PFSK-1 (cell line): ENCODE data around the gene UBE2E1.

Experiments used
- FOXP2 ChIP-seq: optimal IDR thresholded peaks from 2 replicates; pipeline ENCODE3; 2011; ENCODE audit warnings: borderline replicate concordance, control low read depth, inconsistent platforms; ENCODE audit not compliant: insufficient read depth; ENCODE audit errors: extremely low read length, extremely low read depth
- POLR2AphosphoS5 ChIP-seq: IDR thresholded peaks from 2 replicates; pipeline ENCODE4 v1.6.1; 2012; ENCODE audit warnings: low read depth, mild to moderate bottlenecking, control low read depth, low read length, moderate library complexity
- SIN3A ChIP-seq: IDR thresholded peaks from 2 replicates; pipeline ENCODE4 v1.6.1; 2012; ENCODE audit warnings: mild to moderate bottlenecking, low read length, moderate library complexity, borderline replicate concordance; ENCODE audit not compliant: insufficient read depth
- TAF1 ChIP-seq: IDR thresholded peaks from 2 replicates; pipeline ENCODE4 v1.6.1; 2012; ENCODE audit warnings: low read length, control low read depth, borderline replicate concordance; ENCODE audit not compliant: insufficient read depth
- TF ChIP-seq, protein P1 (sequence below), 2 experiments: IDR thresholded peaks; 2 replicates each; pipeline versions ENCODE4 v1.6.1 to v1.8.0; 2011 to 2012; ENCODE audit warnings: low read depth in 2 of 2, low read length in 2 of 2, control low read depth in 1 of 2, inconsistent platforms in 1 of 2, mild to moderate bottlenecking in 1 of 2, moderate library complexity in 1 of 2; ENCODE audit not compliant: insufficient read depth in 1 of 2

UBE2E1 gene

DNA sequence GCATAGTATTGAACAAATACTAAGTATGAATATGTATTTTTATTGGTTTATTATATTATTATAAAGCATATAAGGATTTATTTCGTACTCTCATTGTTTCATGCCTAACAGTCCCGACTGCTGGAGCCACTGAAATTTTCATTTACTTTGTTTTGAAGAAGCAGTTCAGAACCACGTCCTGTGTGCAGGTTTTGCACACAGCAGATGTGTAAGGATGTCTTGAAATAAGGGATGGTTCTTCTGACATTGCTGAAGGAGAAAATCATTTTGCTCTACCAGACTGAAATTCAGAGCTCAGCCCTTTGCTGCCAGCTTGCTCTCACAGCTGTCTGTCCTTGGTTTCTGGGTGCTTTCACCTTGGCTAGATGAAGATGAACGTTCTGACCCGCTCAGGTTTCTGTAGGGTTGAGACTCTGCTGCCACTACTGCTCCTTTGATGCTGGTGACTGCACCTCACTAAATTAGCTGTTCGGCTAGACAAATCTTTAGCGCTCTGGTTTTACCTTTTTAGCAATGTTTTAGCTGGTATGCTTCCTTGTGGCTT is 54.2 kb downstream of the UBE2E1 start:
- TF ChIP-seq, protein P1, sequence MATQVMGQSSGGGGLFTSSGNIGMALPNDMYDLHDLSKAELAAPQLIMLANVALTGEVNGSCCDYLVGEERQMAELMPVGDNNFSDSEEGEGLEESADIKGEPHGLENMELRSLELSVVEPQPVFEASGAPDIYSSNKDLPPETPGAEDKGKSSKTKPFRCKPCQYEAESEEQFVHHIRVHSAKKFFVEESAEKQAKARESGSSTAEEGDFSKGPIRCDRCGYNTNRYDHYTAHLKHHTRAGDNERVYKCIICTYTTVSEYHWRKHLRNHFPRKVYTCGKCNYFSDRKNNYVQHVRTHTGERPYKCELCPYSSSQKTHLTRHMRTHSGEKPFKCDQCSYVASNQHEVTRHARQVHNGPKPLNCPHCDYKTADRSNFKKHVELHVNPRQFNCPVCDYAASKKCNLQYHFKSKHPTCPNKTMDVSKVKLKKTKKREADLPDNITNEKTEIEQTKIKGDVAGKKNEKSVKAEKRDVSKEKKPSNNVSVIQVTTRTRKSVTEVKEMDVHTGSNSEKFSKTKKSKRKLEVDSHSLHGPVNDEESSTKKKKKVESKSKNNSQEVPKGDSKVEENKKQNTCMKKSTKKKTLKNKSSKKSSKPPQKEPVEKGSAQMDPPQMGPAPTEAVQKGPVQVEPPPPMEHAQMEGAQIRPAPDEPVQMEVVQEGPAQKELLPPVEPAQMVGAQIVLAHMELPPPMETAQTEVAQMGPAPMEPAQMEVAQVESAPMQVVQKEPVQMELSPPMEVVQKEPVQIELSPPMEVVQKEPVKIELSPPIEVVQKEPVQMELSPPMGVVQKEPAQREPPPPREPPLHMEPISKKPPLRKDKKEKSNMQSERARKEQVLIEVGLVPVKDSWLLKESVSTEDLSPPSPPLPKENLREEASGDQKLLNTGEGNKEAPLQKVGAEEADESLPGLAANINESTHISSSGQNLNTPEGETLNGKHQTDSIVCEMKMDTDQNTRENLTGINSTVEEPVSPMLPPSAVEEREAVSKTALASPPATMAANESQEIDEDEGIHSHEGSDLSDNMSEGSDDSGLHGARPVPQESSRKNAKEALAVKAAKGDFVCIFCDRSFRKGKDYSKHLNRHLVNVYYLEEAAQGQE (IDR thresholded peaks at IDR 0.05; ENCODE audit: insufficient read depth in 1 of 2, low read depth in 2 of 2, low read length in 2 of 2): no peak
- TF ChIP-seq SIN3A (no peak), TAF1 (no peak), POLR2AphosphoS5 (no peak), FOXP2 (no peak)

DNA sequence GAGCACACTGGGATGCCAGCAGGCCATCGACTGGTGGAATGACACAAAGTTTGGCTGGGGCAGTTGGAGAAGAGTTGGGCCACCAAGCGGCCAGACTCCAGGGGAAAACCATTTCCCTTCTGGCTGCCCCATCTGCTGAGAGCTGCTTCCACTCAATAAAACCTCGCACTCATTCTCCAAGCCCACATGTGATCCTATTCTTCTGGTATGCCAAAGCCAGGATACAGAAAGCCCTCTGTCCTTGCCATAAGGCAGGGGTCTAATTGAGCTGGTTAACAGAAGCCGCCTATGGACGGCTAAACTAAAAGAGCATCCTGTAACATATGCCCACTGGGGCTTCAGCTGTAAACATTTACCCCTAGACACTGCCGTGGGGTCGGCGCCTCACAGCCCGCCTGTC is 55.9 kb downstream of the UBE2E1 start:
- no peak for TF ChIP-seq POLR2AphosphoS5
- TF ChIP-seq TAF1: no peak
- TF ChIP-seq, protein P1 (IDR thresholded peaks at IDR 0.05; ENCODE audit: insufficient read depth in 1 of 2, low read depth in 2 of 2, low read length in 2 of 2): no peak

DNA sequence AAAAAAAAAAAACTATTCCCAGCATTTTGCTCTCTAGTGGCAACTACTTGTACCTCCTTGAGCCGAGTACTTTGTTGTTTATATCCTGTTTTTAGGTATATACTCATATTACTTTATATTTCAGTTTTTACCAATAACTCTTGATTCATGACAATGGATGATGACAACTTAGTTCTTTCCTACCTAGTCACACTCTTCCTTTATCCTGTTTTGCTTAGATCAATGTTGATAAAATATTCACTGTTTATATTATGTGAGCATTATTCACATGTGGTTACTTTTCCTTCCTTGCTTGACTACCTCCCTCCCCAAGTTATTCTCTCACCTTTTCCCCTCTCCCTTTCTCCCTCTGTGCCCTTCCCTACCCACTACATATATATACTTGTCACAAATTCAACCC is 57.3 kb downstream of the UBE2E1 start:
- TF ChIP-seq FOXP2: no peak
- TF ChIP-seq TAF1: no peak
- TF ChIP-seq SIN3A: no peak
- TF ChIP-seq POLR2AphosphoS5: no peak
- TF ChIP-seq, protein P1 (IDR thresholded peaks at IDR 0.05; ENCODE audit: insufficient read depth in 1 of 2, low read depth in 2 of 2, low read length in 2 of 2): no peak

DNA sequence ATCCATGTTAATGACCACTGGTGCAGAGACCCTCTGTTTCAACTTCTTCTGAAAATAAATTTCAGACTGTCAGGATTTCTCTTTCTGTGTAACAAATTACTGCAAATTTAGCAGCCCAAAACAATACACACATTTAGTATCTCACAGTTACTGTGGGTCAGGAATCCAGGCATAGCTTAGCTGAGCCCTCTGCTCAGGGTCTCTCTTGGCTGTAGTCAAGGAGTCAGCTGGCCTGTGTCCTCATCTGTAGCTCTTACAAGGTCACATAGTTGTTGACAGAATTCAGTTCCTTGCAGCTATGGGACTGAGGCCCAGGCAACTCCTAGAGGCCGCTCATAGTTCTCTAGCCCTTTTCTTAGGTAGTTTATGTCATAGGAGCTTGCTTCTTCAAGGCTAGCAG is 59.2 kb downstream of the UBE2E1 start:
- TF ChIP-seq FOXP2: no peak
- no peak for TF ChIP-seq TAF1
- TF ChIP-seq, protein P1 (IDR thresholded peaks at IDR 0.05; ENCODE audit: insufficient read depth in 1 of 2, low read depth in 2 of 2, low read length in 2 of 2): no peak
- no peak for TF ChIP-seq SIN3A
- TF ChIP-seq POLR2AphosphoS5: no peak
